Stimulated activated CD4-positive, alpha-beta T cell treated with anti-CD3 and anti-CD28 coated beads, Interleukin-15, amount 100 ng/mL, for 48 hours (primary cell): Measurements from ENCODE around the gene SFTPA1.
A peak's percentile ranks its signal among the peaks of the same experiment; 100 is the strongest.
"Not testable (repeated sequence)": the region's sequence is repeated elsewhere in the genome, so short reads cannot be mapped to it uniquely, and the experiment has no call there.

Experiments used
- DNase-seq, 2 donors: peaks; one replicate each; pipeline ENCODE4 v3.0.0-alpha.2; 2020; ENCODE audit warnings: low read depth in 2 of 2

Gene SFTPA1

GRCh38 chr10:79610601-79611191, at the start of gene SFTPA1:
SFTPA1 (plus strand) TSS chr10:79610939; CDS start chr10:79611826, 887 bp downstream.
- no peak for DNase-seq

GRCh38 chr10:79561257-79561656, 49.5 kb upstream of the SFTPA1 start:
- no peak for DNase-seq

DNA sequence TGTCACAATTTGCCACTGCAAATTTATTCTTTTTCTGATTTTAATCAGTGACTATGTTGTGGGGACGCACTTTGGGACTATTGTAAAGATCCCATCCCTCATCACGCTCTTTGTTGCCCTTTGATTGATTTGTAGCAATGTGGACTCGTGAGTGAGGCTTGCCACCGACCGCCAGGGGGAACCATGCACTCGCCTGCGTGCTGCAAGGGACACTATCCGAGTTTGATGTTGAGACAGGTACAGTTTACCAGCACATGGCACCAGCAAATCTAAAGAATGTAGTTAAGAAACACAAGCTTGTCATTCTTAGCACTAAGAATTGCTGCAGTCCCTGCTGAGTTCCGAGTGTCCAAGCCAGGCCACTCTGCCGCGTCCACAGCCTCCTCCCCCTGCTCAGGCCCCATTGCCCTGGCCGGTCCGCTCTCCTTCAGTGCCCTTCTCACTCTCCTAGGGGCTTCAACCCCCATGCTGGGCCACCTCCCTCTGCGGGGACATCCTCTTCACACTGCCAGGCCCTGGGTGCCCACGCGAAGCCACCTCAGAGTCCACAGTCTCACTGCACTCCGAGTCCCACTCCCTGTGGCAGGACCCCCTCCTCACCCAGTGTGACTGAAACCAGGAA, 48.5 kb upstream of the SFTPA1 start:
- DNase-seq: peak; percentile 38 to 56

DNA sequence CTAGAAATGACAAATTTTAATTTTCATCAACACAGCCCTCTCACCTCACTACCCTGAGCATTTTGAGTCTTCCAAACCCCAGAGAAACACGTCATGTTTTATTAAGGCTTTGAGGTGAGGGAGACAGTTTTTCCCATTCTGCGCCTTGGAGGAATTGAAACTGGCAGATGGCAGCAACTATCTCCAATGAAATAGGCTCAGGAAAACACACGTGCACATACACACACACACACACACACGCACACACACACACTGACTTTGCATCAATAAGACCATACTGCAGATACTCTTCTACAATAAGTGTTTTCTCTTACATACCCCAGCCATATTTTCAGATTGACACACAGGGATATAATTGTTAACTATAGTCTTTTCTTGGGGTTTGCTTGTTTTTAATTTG, 47.3 kb upstream of the SFTPA1 start:
- no peak for DNase-seq

- DNase-seq: not testable (repeated sequence)
Measured at GRCh38 chr10:79570624-79571023, 40.1 kb upstream of the SFTPA1 start.

- no peak for DNase-seq
Measured at GRCh38 chr10:79579361-79579760, 31.4 kb upstream of the SFTPA1 start.

- no peak for DNase-seq
Measured at GRCh38 chr10:79581044-79581443, 29.7 kb upstream of the SFTPA1 start.

- no peak for DNase-seq
Measured at GRCh38 chr10:79582096-79582495, 28.6 kb upstream of the SFTPA1 start.

- not testable (repeated sequence) for DNase-seq
Measured at GRCh38 chr10:79582954-79583353, 27.8 kb upstream of the SFTPA1 start.

DNA sequence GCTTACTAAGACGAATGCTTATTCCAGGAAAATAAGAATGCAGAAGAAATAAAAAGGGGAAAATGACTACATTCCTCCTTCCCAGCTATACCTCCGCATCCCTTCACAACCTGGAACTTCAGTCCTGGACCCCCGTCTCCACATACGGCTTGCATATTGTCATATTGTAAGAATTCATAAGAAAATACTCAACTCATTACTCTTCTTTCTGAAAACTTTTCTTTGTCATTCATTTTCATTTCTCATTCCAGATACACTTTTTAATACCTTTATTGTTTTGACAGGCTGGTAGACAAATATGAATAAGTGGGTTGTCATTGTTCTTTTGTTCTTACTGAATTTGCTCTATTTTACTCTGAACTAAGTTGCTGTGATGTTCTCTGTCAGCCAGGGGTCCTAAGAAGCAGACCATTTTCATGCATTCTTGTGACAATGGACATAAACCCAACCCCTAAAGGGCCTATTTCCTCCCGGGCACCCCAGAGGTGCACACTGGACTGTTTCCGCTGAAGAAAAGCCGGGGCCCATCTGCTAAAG, 27.2 kb upstream of the SFTPA1 start:
- DNase-seq: no peak

GRCh38 chr10:79585870-79586527, 24.7 kb upstream of the SFTPA1 start:
- DNase-seq: no peak

DNA sequence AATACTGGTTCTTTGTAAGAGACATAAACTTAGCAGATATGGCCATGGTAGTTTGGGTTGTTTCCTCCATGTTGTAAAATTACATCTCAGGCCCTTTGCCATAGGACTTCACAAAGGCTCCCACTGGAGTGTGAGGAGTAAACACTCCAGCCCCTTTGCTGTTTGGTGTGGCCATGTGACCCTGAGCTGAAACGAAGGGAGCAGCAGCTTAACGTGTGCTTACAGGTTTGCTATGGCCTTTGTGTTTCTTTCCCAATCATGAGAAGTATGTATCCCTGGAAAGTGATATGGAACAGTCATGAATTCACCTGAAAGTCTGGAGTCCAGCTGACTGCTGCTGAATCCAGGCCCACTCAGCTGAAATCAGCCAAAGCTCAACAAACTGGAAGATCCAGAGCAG, 23.8 kb upstream of the SFTPA1 start:
- no peak for DNase-seq

DNA sequence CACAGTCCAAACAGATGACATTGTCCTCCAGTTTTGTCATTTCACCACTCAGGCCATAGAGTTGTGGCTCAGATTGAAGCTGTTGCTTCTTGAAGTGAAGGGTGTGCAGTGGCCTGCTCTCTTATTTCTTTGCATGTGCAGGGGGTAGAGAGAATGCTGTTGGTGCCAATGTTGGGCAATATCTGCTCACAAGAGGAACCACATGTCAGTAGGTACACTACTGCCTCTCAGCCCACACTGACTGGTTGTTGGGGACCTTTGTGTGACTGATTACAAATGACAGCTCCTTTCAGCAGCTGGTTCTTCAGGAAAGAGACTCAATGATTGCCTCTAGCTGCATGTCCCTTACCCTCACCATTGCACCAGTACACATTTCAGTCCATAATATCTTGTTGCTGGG, 21.9 kb upstream of the SFTPA1 start:
- no peak for DNase-seq

DNA sequence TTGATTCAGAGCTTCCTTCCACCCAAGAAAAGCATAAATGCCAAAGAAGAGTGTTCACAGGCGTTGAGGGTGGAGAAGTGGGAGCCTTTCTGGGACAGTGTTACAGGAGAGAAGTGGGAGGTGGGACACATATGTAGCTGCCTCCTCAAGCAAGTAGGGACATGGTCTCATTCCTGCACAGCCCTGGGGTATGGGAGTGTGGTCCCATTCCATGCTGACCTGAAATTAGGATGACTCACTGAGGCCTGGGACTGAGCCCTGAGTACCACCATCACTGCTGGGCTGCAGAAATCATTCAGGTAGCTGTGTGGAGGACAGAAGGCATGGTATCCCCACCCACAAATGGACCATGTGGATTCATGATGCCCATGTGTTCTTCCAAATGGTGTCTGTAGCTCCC, 17.4 kb upstream of the SFTPA1 start:
- DNase-seq: no peak

DNA sequence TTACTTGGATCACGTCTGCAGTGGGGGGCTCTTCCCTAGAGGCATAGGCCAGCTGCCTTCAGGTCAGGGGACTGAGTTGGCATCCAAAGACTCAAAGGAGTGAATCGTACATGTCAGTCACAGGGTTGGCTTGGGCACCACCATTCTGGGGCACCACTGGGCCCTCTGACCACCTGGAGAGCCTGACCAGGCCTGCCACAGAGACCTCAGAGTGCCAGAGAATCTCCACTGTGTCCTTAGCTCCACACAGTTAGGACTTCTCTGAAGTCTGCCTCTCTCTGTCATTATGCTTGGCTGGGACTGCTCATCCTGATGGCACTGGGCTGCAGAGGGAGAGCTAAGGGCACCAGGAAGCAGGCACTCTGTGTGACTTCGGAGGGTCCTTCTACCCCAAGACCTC, 16.2 kb upstream of the SFTPA1 start:
- not testable (repeated sequence) for DNase-seq

- DNase-seq: no peak
Measured at GRCh38 chr10:79595510-79595909, 15.2 kb upstream of the SFTPA1 start.

- DNase-seq: not testable (repeated sequence)
Measured at GRCh38 chr10:79599644-79600043, 11.1 kb upstream of the SFTPA1 start.

DNA sequence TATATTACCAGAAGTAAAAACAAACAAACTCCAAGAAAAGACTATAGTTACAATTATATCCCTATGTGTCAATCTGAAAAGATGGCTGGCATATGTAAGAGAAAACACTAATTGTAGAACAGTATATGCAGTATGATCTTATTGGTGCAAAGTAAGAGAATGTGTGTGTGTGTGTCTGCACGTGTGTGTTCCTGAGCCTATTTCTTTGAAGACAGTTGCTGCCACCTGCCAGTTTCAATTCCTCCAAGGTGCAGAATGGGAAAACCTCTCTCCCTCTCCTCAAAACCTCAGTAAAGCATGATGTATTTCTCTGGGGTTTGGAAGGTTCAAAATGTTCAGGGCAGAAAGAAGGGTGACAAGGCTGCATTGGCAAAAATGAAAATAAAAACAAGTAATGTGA, 8.8 kb upstream of the SFTPA1 start:
- no peak for DNase-seq

DNA sequence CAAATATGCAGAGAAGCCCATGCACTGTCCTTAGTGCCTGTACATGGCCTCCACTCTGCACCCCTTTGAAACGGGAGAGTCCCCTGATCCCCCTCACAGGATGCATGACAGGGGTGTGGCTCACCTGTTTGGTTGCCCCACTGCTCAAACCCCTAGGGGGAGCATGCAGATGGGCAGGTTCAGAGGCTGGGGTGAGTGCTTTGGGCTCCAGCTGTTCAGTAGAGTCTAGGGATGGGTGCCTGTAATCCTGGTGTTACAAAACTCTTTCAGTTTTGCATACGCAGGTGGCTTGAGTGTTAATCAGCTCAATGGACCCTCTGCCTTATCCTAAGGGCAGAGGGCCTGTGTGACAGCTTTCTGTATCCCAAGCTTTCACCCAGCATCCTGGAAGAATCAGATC, 7.8 kb upstream of the SFTPA1 start:
- DNase-seq: no peak

DNA sequence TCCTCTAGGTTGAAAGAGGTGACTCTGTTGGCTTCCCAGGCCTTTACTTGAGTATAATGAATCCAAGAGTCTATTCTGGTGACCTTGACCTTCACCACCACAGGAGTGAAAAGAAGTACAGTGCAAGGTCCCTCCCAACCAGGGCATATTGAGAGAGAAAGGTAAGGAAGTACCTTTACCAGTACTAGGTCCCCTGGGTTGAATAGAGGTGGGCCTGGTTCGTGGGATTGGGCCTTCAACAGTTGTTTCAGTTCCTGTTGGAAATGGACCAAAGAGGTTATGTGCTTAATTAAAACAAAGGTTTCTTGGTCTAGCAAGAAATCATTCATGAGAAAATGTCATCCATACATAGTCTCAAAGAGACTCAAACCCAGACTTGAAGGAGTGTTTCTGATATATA, 6.4 kb upstream of the SFTPA1 start:
- no peak for DNase-seq

DNA sequence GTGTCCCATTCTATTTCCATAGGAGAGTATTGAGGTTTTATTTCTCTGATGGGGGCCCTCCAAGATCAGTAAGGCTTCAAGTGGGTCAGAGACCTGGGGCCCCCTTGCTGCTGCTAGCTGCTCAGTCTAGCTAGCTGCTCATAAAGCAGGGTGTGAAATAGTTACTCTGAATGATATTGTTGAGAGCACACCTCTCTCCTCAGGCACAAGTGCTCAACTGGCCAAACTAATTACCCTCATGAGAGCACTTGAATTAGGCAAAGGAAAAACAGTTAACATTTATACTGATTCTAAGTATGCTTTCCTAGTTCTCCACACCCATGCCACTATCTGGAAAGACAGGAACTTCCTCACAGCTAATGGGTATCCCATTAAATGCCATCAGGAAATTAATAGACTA, 5.4 kb upstream of the SFTPA1 start:
- no peak for DNase-seq

DNA sequence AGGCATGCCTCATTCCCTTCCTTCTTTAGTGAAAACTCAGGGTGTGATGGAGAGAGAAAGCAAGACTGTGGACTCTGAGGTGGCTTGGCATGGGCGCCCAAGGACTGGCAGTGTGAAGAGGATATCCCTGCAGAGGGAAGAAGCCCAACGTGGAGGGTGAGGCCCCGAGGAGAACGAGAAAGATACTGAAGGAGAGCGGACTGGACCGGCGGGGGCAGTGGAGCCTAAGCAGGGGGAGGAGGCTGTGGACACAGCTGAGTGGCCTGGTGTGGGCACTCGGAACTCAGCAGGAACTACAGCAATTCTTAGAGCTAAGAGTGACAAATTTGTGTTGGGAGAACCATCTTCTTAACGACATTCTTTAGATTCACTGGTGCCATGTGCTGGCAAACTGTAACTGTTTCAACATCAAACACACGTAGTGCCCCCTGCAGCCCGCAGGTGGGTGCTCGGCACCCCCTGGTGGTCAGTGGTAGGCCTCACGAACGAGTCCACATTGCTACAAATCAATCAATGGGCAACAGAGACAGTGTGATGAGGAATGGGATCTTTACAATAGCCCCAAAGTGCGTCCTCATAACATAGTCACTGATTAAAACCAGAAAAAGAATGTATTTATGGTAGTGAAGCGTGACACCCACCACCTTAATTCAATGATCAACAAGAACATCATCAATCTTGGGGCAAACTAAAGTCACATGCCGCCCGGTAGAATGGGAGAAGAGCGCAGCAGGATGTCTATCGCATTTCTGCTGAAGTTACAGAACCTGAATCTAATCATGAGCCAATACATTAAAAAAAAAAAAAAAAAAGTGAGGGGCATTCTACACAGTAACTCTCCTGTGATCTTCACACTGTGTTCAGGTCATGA, 2.0 kb upstream of the SFTPA1 start:
- DNase-seq: peak; percentile 4 to 21
